Fibroblast of skin of right quadriceps (primary cell): ENCODE results near the gene TFAP2E.

ENCODE experiments used
- DNase-seq: peaks from one replicate; pipeline ENCODE4 v3.0.0-alpha.2; 2013

The TFAP2E gene

DNA sequence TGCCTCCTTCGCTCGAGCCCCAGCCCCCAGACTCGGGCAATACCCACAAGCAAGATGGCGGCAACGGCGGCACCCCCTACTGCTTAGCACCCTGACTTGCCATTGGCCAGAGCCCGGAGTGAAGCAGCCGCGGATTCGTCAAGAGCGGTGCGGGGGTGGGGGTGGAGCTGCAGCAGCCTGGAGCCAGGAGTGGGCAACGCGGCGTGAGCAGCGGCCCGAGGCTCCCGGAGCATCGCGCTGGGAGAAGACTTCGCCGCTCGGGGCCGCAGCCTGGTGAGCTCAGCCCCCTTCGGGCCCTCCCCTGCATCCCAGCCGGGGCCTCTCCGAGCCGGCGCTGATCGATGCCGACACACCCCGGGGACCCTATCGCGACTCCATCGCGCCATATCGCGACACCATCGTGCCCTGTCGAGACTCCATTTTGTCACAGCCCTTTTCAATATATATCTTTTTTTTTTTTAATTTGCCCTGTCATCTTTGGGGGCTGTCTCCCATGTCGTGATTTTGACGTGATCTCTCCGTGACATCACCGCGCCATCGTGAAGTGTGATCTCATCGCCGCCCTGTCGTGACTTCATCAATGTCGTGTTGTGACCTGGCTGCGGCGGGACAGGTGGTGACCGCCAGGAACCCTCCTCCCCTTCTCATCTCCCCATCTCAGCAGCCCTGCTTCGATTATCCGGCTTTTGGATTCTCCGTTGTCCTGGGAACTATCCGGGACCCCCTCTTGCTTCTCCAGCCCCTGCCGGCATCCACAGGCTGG is 15.3 kb upstream of the TFAP2E start, which contains the start of gene NCDN:
TSS of gene NCDN (plus strand) at position 189 of the 763 bp plus-strand sequence. CDS start at position 581, 392 bp downstream.
- DNase-seq = peak; percentile 97

DNA sequence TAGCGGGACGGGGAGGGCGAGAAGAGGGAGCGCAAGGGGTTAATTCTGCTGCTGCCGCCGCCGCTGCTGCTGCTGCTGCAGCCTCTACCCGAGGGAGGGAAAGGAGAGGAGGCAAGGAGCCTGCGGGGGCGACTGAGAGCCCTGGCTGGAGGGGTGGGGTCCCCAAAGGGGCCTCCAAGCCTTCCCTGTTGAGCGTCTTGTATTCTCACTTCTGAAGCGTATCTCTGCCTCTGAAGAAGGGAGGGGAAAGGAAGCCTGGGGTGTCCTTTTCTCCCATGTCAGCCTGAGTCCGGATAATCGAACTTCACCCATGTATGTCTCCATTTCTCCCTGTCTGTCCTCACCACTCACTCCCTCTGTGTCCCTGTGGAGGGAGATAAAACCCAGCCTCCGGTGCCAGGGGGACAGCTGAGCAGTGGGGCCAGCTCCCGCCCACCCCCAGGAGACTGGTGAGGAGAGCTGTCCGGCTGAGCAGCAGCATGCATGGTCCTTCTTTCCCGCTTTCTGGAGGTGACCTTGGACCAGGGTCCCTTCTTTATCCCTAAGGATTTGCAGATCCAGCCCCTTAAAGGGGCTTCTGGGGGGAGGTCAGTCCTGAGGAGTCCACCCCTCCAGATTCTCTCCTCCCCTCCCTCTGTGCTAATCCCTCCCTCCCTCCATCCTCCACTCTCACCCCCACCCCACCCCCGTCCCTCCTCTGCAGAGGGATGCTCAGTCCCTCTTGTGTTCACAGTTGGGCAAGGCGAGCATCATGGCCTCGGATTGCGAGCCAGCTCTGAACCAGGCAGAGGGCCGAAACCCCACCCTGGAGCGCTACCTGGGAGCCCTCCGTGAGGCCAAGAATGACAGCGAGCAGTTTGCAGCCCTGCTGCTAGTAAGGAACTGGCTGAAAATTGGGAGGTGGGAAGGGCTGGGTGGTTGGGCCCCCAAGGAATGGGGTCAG is 14.5 kb upstream of the TFAP2E start:
- no peak for DNase-seq

DNA sequence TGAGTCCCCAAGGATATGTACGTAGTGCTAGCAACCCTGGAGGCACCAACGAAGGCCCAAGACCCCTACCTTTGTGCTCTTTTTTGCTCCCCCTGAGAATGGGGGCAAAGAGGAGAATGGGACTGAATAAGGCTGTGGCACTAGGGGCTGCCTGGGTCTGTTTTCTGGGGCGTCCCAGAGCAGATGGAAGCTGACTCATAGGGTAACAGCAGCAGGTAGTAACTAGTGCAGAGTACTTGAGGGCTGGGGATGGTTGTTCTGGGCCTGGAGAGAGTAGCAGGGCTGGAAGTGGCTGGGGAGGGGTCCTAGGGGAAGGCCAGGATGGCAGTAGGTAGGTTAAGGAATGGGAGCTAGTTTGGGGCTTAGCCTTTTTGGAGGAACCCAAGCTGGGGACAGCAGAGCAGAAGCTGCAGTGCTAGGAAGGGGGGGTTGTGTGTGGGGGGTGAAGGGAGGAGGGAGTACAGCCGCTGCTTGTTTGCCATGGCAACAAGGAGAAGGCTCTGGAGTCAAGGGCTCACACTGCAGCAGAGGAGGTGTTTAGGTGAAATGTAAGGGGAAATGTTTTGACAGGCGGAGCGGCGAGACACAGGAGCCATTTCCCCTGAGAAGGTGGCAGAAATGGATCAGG is 13.7 kb upstream of the TFAP2E start:
- DNase-seq = no peak

DNA sequence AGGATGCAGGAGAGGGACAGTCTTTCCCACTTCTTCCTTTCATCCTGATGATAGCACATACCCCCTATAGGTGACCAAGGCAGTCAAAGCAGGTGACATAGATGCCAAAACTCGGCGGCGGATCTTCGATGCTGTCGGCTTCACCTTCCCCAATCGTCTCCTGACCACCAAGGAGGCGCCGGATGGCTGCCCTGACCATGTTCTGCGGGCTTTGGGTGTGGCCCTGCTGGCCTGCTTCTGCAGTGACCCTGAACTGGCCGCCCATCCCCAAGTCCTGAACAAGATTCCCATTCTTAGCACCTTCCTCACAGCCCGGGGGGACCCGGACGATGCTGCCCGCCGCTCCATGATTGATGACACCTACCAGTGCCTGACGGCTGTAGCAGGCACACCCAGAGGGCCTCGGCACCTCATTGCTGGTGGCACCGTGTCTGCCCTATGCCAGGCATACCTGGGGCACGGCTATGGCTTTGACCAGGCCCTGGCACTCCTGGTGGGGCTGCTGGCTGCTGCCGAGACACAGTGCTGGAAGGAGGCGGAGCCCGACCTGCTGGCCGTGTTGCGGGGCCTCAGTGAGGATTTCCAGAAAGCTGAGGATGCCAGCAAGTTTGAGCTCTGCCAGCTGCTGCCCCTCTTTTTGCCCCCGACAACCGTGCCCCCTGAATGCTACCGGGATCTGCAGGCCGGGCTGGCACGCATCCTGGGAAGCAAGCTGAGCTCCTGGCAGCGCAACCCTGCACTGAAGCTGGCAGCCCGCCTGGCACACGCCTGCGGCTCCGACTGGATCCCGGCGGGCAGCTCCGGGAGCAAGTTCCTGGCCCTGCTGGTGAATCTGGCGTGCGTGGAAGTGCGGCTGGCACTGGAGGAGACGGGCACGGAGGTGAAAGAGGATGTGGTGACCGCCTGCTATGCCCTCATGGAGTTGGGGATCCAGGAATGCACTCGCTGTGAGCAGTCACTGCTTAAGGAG is 12.6 kb upstream of the TFAP2E start:
- no peak for DNase-seq

DNA sequence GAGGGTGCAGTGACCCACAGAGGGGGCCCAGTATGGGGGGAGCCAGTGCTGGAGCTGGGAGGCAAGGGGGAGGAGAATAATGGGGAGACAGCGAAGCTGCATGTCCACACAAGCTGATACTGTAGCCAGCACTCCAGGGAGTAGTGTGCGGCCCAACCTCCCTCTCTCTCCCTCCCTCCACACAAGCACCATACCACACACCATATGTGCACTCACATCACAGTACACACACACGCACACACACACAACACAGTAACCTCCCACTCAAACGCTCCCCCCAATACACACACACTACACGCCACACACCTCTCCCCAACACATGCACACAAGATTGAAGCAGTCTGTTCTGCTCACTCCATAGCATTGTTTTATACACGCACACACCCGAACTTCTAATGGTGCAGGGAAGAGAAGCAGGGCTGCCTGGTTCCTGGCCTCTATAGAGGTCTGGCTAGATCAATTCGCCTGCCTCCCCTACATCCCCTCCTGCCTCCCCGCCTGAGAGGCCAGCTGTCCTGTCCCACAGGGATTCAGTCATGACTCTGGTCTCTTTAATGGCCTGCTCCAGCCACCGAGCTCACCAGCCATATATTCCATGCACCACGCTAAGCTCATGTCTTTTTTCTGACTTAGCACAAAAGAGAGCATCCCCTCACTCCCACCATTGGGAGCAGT is 11.7 kb upstream of the TFAP2E start:
- DNase-seq = no peak

DNA sequence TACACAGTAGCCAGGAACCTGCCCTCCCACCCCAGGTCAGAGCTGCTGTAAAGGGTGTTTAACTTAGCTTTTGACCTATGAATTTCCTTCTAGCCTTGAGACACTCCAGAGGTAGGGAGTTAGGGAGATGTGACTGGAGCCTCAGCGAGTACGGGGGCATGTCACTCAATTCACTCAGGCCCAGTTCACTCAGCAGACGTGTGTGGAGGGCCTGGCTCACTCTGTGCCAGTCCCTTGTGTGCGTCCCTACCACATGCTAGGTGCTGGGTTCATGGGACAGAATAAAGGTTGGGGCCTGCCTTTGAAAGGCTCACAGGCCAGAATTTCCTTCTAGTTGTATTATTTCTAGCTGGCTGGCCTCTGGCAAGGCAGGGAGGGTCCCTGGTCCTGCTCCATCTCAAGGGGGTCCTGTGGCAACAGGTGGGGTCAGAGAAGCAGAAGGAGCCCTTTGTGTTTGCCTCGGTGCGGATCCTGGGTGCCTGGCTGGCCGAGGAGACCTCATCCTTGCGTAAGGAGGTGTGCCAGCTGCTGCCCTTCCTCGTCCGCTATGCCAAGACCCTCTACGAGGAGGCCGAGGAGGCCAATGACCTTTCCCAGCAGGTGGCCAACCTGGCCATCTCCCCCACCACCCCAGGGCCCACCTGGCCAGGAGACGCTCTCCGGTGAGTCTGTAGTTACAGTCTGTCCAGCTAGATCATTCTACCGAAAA is 11.0 kb upstream of the TFAP2E start:
- DNase-seq = no peak

DNA sequence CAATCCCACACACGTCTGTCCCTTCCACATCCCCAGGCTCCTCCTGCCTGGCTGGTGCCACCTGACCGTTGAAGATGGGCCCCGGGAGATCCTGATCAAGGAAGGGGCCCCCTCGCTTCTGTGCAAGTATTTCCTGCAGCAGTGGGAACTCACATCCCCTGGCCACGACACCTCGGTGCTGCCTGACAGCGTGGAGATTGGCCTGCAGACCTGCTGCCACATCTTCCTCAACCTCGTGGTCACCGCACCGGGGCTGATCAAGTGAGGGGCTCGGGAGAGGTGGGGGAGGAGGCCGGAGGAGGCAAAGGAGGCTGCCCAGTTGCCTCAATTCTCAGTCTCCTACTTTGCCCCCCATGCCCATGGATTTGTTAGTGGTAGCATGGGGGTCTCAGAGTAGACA is 9.9 kb upstream of the TFAP2E start:
- DNase-seq = no peak

DNA sequence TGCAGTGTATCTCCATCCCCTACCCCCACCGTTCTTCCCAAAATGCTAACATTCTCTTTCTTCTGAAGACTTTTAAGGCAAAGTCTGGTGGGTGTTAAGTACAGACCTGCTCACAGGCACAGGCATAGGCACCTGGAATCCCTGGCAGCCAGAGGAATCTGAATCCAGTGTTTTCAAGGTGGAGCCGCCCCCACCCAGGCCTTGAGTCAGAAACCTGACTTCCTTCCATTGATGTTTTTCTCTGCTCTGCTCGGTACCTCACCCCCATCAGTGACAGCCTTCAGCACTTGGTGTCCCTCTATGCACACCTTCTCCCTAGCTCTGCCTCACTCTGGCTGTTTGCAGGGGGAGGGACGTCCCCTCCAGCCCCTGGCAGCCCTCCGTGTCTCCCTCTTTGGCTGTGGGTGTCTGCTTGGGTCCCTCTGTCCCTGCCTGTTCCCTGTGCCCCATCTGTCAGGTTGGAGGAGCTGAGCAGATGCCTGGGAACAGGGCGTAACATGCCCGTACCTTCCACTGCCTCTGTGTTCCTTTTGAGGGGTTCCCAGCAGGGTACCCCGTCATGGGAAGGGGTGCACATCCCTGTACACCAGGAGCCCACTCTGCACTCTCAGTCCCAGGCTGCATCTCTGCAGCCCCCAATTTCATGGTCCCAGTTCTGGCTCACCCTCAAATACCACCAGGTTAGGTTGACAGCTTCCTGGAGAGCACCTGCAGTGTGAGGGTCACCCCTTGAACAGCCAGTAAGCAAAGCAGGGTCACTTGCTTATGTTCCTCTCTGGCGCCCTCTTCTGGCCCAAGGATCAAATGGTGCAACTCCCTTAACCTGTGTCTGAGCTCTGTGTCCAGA is 8.9 kb upstream of the TFAP2E start:
- DNase-seq = peak; percentile 57

DNA sequence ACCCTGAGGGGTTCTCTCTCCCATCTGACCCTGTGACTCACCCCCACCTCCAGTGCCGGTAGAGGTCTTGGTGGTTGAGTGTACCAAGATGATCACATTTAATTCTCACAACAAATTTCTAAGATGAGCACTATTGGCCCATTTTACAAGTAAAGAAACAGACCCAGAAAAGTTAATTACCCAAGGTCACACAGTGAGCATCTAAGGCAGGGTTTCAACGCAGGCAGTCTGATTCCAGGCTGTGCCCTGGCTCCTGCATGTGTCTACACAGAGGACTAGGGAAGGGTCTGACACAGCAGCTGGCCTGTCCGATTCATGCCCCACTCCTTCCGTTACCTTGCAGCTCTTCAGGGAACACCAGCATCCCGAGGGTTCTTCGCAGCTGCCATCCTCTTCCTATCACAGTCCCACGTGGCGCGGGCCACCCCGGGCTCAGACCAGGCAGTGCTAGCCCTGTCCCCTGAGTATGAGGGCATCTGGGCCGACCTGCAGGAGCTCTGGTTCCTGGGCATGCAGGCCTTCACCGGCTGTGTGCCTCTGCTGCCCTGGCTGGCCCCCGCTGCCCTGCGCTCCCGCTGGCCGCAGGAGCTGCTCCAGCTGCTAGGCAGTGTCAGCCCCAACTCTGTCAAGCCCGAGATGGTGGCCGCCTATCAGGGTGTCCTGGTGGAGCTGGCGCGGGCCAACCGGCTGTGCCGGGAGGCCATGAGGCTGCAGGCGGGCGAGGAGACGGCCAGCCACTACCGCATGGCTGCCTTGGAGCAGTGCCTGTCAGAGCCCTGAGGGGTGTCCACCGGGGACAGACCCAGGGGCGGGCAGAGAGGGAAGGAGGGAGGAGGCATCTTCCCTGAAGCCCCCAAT is 8.0 kb upstream of the TFAP2E start:
- DNase-seq = no peak

DNA sequence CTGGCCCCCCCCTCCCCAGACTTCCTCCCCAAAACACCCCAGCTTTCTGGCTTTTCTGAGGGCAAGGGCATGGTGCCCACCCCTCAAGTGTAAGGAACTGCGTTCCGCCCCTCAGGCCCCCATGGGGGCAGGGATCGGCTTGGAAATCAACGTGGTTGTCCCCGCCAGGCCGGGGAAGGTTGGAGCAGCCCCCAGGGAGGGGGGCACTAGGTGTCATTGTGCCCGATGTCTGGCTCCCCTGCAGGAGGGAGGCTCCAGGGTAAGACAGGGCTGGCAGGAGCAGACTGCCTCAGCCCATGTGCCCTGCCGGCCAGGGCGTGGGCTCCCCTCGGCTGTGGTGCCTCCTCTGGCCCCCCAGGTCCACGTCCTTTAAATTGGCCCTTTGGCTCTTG is 7.4 kb upstream of the TFAP2E start:
- no peak for DNase-seq

DNA sequence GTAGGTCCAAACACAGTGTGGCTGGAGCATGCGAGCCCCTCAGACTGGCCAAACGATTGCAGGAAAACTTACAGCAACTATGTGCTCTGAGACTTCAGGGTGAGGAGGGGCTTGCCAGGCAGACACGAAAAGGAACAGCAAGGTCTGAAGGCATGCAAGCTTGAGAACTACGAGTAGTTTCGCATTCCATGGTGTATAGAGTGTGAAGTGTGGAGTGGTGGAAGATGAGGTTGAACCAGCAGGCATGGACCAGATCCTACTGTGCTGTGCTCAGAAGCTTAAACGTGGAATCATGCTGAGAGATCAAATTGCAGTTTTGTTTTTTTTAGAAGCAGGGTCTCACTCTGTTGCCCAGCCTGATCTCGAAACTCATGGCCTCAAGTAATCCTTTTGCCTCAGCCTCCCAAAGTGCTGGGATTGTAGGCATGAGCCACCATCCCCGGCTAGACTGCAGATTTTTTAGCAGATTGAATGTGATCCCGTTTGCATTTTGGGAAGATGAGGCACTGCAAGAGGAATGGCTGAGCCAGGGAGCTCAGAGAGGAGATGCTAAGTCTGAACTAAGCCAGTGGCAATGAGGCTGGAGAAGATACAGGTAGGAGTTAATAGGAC is 5.1 kb upstream of the TFAP2E start:
- no peak for DNase-seq

DNA sequence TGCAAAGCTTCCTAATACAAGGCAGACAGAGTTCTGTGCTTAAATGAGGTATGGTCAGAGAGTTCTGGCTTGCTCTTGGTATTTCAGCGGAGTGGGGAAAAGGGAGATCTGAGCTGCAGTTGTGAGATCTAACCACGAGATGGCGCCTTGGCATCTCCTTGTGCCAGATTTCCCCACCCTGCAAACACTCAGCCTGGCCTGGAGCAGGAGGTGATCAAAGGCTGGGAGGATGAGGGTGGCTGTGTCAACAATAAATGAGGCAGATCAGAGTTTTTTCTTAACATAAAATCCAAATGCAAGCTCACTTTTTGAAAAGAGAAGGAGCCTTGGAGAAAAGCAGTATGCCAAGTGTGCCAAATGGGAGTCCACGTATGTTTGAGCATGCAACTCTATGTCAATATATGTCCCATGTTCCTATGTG is 4.1 kb upstream of the TFAP2E start:
- DNase-seq = peak; percentile 63

DNA sequence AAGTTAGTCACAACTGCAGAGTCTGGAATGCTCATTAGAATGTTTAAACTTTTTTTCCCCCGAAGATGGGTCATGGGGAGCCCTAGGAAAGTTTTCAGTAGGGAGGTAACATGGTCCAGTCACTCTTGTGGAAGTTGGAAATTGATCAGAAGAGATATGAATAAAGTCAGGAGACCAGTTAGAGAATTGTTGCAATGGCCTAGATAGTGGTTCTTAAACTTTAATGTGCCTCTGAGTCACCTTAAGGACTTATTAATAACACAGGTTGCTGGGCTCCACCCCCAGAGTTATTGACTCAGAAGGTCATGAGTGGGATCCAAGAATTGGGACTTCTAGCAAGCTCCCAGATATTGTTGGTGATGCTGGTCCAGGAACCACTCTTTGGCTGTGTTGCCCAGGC is 3.2 kb upstream of the TFAP2E start:
- DNase-seq = no peak

DNA sequence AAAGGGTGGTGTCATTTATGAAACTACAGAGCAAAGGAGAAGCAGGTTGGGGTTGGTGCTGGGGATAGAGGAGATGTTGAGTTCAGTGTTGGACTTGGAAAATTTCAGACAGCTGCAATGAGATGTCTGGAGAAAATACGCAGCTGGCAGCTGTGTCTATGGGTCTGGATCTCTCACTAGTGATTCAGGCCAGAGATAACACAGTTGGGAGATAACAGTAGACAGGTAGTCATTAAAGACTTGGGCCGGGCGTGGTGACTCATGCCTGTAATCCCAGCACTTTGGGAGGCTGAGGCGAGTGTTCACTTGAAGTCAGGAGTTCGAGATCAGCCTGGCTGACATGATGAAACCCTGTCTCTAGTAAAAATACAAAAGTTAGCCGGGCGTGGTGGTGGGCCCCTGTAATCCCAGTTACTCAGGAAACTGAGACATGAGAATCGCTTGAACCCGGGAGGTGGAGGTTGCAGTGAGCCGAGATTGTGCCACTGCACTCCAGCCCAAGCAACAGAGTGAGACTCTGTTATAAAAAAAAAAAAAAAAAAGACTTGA is 2.5 kb upstream of the TFAP2E start:
- no peak for DNase-seq

DNA sequence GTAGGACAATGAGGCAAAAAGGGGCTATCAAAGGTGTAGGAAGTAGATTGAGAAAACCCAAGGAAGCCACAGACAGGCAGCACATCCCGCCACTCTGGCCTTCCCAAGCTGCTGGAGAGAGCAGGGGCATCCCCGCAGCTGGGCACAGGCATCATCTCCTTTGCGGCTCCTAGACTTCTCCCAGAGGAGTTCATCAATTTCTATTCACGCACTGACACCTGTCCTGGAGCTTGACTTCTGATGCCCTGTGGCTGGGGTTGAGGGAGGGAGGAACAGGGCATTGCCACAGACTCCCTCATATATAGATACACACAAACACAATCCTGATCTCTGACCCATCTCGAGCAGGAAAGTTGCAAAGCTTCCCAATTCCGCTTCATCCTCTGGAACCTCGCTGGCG is 1.9 kb upstream of the TFAP2E start:
- DNase-seq = no peak

DNA sequence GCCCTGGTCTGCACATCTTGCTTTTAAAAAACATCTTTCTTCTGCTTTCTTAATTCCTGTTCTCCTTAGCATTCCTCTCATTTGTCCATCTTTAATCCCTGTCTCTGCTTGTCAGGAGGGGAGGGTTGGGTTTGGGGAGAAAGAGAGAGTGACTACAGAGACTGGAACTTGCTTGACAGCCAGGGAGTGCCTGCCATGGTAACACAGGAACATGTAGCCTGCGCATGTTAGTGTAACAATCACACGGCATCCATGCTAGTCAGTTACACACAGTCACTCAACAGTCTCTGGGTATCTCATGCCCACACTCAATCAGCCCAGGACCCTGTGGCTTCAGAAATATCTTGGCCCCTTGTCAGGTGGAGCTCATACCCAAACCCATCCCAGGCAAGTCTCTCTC is 818 bp upstream of the TFAP2E start:
- DNase-seq = no peak

DNA sequence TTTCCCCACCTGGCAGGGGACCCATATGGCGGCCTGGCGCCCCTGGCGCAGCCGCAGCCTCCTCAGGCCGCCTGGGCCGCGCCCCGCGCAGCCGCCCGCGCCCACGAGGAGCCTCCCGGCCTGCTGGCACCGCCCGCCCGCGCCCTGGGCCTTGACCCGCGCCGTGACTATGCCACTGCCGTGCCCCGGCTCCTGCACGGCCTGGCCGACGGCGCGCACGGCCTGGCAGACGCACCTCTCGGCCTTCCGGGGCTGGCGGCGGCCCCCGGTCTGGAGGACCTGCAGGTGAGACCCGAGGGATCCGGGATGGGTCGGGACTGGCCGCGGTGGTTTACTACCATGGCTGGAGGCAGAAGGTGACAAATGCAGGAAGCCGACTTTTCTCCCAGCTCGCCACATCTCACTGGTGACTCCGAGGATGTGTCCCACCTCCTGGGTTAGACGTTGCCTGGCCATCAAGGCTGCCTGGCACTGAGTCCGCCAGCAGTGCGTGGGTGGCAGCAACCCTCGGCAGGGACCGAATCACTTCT is 1.1 kb downstream of the TFAP2E start:
- no peak for DNase-seq
